GM12892 (cell line): ENCODE results near the gene DESI1.

ENCODE experiments used
- POLR2A ChIP-seq: IDR thresholded peaks from 2 replicates; pipeline ENCODE4 v1.6.1; 2011; ENCODE audit warnings: low read depth, low read length, control low read depth
- POLR2AphosphoS5 ChIP-seq: IDR thresholded peaks from 2 replicates; pipeline ENCODE4 v1.6.1; 2011; ENCODE audit warnings: low read depth, low read length, control low read depth
- TAF1 ChIP-seq: IDR thresholded peaks from 2 replicates; pipeline ENCODE4 v1.6.1; 2011; ENCODE audit warnings: low read depth, mild to moderate bottlenecking, control low read depth, low read length, borderline replicate concordance

DNA sequence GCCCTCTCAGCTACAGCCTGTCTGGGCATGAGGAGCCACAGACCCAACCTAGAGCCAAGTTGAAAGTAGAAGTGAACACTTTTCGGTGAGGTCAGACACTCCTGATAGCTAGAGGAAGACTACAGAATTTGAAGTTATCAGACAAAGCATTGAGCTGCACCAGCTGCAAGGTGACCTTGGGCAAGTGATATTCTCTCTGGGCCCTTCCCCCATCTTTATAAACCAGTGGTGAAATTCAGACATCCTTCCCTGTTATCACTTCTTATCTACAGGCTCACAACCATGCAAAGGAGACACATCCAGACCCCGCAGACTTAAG lies 23.2 kb downstream of the DESI1 start:
- TF ChIP-seq POLR2A: no peak
- TF ChIP-seq TAF1: no peak
- no peak for TF ChIP-seq POLR2AphosphoS5
